HFFc6 (cell line): Measurements from ENCODE around the gene KRT79. TPM values are rescaled to one million over a fixed set of nuclear protein-coding genes. Genes with fewer than 3 reads are reported as not detected.

ENCODE experiments used
- DNase-seq: peaks from one replicate; pipeline ENCODE4 v3.0.0-alpha.2; 2018
- H3K27ac Mint-ChIP-seq: 2 replicates; pipeline ENCODE4 v1.8.0; 2020; ENCODE audit warnings: mild to moderate bottlenecking, mixed read lengths
- H3K27me3 Mint-ChIP-seq: 2 replicates; pipeline ENCODE4 v1.8.0; 2021; ENCODE audit warnings: mild to moderate bottlenecking, moderate library complexity, mixed read lengths; ENCODE audit not compliant: insufficient read depth
- H3K36me3 Mint-ChIP-seq: 2 replicates; pipeline ENCODE4 v1.8.0; 2021; ENCODE audit warnings: low read depth, mixed read lengths
- H3K4me1 Mint-ChIP-seq: 2 replicates; pipeline ENCODE4 v1.8.0; 2020; ENCODE audit warnings: low read depth, mixed read lengths
- H3K4me3 Mint-ChIP-seq: 2 replicates; pipeline ENCODE4 v1.8.0; 2020; ENCODE audit warnings: mild to moderate bottlenecking, moderate library complexity, mixed read lengths
- H3K9me3 Mint-ChIP-seq: 2 replicates; pipeline ENCODE4 v1.8.0; 2020; ENCODE audit warnings: mild to moderate bottlenecking, mixed read lengths
- CTCF ChIP-seq: fragments of 200-600 bp; sonication (generic); IDR thresholded peaks from 2 replicates; pipeline ENCODE4 v1.5.0; 2021; ENCODE audit warnings: antibody characterized with exemption, mild to moderate bottlenecking
- total RNA-seq, 6 experiments: library from RNA; stranded (reverse); fragmentation: NEBNext Ultra II Directional; extraction: Animal tissue kit (Norgen Biotek cat#: 25700); gene quantifications; 2 replicates in 1 of 6; 3 replicates in 5 of 6; pipeline ENCODE4 v1.2.3, GENCODE V29; 2021

KRT79 gene
- total RNA-seq, 6 experiments from 2014 or later = not detected

DNA sequence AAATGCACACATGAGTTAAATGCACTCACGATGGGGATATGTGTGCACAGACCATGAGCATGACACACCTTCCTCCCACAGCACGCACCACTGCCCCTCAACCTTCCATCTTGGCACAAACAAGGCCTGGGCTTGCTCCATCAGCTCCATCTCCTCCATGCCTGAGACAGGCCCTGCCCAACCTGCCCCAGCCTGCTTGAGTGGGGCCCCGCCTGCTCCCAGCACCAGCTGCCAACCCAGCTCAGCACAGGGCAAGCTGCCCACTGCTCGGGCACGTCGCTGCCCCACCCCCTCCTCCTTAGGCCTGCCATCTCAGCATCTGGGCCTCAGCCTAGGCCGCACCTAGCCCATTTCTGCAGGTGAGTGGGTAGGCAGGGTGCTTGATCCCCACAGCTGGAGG, 42.3 kb upstream of the KRT79 start:
- Mint-ChIP-seq H3K36me3 (no peaks in the 10 kb centered on the region), H3K9me3 (no peaks in the 10 kb centered on the region), H3K27ac (no peak overlapping the region), H3K27me3 (no peaks in the 10 kb centered on the region; the same call in 1 of the 2 replicates), H3K4me1 (peaks cover 60% of the 10 kb centered on the region), H3K4me3 (no peak overlapping the region)
- DNase-seq = no peak
- no peak for TF ChIP-seq CTCF

DNA sequence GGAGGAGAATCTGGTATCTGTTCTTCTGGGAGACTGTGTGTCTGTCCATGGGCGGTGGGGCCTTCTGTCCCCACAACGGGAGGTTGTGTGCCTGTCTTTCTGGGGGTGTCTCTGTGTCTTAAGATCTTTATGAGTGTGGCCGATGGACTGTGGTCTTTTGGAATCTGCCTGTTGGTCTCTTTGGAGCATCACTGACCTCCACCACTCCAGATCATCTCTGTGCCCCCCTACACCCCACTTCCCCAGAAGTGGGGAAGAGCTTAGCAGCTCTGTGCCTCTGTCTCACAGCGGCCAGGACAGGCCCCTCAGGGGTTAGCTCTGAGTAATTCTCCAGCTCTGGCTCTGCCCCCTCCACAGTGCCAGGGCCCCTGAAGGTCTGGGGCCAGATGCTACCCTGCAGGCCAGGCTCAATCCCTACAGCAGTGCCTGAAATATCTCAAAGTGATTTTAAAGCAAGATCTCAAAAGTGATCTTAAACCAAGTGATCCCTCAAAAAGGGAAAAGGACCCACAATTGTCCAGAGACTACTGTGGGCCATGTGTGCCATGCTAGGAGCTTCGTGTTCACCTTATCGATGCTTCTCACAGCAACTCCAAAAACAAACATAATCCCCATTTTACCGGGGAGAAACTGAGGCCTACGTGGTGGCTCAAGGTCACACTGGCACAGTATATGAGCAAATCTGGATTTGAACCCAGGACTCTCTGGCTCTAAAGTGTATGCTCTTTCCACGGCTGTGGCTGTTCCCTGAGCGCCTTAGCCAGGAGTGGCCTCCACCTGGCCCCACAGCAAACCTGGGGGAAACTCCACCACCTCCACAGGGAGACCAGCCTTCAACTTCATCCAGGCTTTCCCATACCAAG, 40.7 kb upstream of the KRT79 start:
- DNase-seq = peak; percentile 47

DNA sequence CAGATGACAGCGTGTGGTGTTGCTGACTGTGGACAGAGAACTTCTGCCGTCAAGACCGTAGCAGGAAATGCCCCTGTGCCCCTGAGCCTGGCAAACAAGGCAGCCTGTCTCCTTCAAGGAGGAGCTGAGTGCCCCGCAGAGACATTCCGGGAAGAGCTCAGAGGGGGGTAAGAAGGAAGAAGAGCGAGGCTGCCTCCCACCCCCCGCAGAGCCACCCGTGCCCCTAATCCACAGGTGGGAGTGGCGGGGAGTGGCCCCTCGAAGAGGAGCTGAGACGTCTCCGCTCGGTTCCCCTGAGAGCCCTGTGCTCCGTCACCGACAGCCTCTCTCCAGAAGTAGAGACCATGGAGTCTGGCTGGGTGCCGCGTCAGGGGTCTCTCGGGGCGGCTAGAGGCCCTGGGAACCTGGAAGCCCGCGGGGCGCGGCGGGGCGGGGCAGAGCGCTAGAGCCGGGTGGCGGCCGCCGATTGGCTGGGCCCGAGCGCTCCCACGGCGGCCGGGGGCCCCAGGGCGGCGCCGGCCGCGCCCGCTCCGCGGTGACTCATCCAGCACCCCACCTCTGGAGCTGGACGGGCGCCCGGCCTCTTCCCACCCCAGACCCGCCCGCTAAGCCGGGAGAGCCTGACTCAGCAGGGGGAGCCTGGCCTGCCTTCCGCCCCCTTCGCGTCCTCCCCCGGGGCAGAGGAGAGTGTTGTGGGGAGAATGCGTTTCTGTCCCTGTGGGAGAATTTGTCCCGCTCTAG, 39.9 kb upstream of the KRT79 start:
- Mint-ChIP-seq H3K27ac (peak overlapping the region; percentile 97), H3K9me3 (no peaks in the 10 kb centered on the region), H3K4me1 (peaks cover 65% of the 10 kb centered on the region), H3K4me3 (peak overlapping the region; percentile 78), H3K27me3 (no peaks in the 10 kb centered on the region; the same call in 1 of the 2 replicates), H3K36me3 (no peaks in the 10 kb centered on the region)
- no peak for TF ChIP-seq CTCF
- DNase-seq = peak; percentile 90

More for the DNA sequence above, 40.7 kb upstream of the KRT79 start:
- H3K27me3 Mint-ChIP-seq = no peaks in the 10 kb centered on the region; the same call in 1 of the 2 replicates
- H3K4me1 Mint-ChIP-seq = peaks cover 67% of the 10 kb centered on the region
- no peaks in the 10 kb centered on the region for H3K36me3 Mint-ChIP-seq
- no peaks in the 10 kb centered on the region for H3K9me3 Mint-ChIP-seq
- peak overlapping the region; percentile 78 for H3K4me3 Mint-ChIP-seq
- 0 out of 2 replicates have a peak, but pooled peaks have one; percentile 11 for TF ChIP-seq CTCF
- peak overlapping the region; percentile 97 for H3K27ac Mint-ChIP-seq

- Mint-ChIP-seq H3K27ac (peak overlapping the region; percentile 97), H3K9me3 (no peaks in the 10 kb centered on the region), H3K36me3 (no peaks in the 10 kb centered on the region), H3K4me1 (peaks cover 60% of the 10 kb centered on the region), H3K27me3 (no peaks in the 10 kb centered on the region; the same call in none of the 2 replicates), H3K4me3 (peak overlapping the region; percentile 78)
- DNase-seq = no peak
- no peak for TF ChIP-seq CTCF
Measured at GRCh38 chr12:52873513-52873831, 39.4 kb upstream of the KRT79 start.

GRCh38 chr12:52872644-52873389, 38.7 kb upstream of the KRT79 start:
- no peak for DNase-seq
- H3K27me3 Mint-ChIP-seq = no peaks in the 10 kb centered on the region; the same call in none of the 2 replicates
- no peak for TF ChIP-seq CTCF
- no peaks in the 10 kb centered on the region for H3K36me3 Mint-ChIP-seq
- peaks cover 56% of the 10 kb centered on the region for H3K4me1 Mint-ChIP-seq
- peak overlapping the region; percentile 97 for H3K27ac Mint-ChIP-seq
- no peaks in the 10 kb centered on the region for H3K9me3 Mint-ChIP-seq
- H3K4me3 Mint-ChIP-seq = peak overlapping the region; percentile 78; the same call in 1 of the 2 replicates
